ENCODE results near the gene CNTNAP1.
A peak's percentile ranks its signal among the peaks of the same experiment; 100 is the strongest.

CNTNAP1 gene

DNA sequence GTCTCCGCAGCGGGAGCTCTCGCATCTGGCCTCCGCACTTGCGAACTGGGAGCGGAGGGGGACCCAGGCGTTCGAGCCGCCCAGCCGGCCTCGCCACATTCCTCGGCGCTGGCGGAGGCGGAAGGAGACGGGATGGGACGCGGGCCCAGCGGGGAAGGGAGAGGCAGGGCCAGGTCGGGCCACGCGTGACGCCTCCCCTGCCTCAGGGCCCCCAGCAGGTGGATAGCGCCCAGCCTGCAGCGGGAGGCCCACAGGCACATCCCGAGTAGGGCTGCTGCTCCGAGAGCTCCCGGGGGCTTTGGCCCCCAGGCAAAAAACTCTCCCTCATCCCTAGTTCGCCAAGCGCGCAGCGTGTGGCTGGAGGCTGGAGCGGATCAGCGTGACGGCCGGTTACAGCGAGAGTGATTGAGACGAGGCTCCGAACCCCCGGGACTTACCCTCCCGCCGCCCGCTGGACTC is 6.3 kb upstream of the CNTNAP1 start:
- no peaks in the 10 kb centered on the region for H3K9me3 Mint-ChIP-seq
- H3K4me3 Mint-ChIP-seq: peak overlapping the region; percentile 71
- H3K4me1 Mint-ChIP-seq (ENCODE audit: low read depth): peaks cover 34% of the 10 kb centered on the region
- no peak overlapping the region for H3K27ac Mint-ChIP-seq
- peaks cover 45% of the 10 kb centered on the region for H3K27me3 Mint-ChIP-seq (ENCODE audit: low read depth)
- no peak for DNase-seq (ENCODE audit: low spot score)
- H3K36me3 Mint-ChIP-seq (ENCODE audit: low read depth): no peaks in the 10 kb centered on the region

DNA sequence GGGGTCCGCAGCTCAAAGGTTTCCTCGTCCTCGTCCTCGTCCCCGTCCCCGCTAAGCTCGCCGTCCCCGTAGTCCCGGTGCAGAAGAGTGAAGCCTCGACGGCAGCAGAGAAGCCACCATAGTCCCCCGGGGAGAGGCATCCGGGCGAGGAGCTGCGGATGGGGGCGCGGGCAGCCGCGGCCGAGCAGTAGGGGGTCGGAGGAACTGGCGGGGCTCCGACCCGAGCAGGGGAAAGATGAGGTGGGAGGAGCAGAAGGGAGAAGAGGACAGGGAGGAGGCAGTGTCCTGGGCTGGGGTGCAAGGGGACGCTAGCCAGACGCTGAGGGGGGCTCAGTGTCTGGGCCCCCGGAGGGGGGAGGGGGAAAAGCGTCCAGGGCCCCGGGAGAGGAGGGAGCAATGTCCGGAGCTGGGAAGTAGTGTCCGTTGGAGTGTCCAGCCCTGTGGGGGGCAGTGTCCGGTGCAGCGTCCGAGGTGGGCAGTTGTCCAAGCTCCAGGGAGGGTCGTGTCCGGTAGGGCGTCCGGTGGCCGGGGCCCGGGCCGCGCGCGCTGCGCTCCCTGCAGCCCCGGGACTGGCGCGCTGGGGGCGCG is 5.8 kb upstream of the CNTNAP1 start, which contains the start of gene PLEKHH3:
PLEKHH3 (minus strand) TSS at position 571 of the 588 bp plus-strand sequence; CDS start at position 140, 431 bp downstream.
- no peak for DNase-seq (ENCODE audit: low spot score)
- H3K27me3 Mint-ChIP-seq (ENCODE audit: low read depth): peaks cover 44% of the 10 kb centered on the region

DNA sequence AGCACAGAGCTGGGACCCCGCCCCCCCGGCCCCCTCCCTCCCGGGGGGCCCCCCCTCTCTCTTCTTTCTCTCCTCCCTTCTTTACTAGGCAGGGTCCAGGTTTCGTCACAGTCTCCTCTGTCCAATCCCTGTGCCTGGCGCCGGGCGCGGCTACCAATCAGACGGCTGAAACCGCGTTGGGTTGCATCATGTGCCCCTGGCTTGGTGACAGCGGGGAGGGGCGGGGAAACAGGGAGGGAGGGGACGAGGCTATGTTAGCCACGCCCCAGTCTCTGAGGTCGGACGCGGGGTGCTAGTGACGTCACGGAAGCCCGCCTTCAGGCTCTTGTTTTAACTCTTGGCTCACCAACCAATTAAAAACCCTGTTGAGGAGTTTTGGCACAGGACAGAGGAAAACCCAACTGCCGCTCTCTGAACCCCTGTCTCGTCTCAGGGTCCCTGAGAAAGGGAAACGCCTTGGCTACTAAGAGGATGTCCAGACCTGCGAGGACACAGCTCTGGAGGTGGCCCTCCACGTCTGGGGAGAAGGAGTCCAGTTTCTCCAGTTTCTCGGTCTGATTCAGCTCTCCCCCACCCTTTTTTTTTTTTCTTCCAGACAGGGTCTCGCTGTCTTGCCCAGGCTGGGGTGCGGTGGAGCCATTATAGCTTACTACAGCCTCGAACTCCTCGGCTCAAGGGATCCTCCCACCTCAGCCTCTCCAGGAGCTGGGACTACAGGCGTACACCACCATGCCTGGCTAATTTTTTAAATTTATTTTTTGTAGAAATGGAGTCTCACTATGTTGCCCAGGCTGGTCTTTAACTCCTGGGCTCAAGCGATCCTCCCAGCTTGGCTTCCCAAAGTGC is 5.1 kb upstream of the CNTNAP1 start:
- Mint-ChIP-seq H3K27ac (peak overlapping the region; percentile 89), H3K4me1 (ENCODE audit: low read depth) (peaks cover 41% of the 10 kb centered on the region)

More for the DNA sequence above, 5.8 kb upstream of the CNTNAP1 start, which contains the start of gene PLEKHH3:
- peak within 1 kb of the TSS; percentile 89 for H3K27ac Mint-ChIP-seq
- H3K9me3 Mint-ChIP-seq: no peaks in the 10 kb centered on the region
- peaks cover 36% of the 10 kb centered on the region for H3K4me1 Mint-ChIP-seq (ENCODE audit: low read depth)
- H3K4me3 Mint-ChIP-seq: peak within 1 kb of the TSS; percentile 84
- H3K36me3 Mint-ChIP-seq (ENCODE audit: low read depth): no peaks in the 10 kb centered on the region

DNA sequence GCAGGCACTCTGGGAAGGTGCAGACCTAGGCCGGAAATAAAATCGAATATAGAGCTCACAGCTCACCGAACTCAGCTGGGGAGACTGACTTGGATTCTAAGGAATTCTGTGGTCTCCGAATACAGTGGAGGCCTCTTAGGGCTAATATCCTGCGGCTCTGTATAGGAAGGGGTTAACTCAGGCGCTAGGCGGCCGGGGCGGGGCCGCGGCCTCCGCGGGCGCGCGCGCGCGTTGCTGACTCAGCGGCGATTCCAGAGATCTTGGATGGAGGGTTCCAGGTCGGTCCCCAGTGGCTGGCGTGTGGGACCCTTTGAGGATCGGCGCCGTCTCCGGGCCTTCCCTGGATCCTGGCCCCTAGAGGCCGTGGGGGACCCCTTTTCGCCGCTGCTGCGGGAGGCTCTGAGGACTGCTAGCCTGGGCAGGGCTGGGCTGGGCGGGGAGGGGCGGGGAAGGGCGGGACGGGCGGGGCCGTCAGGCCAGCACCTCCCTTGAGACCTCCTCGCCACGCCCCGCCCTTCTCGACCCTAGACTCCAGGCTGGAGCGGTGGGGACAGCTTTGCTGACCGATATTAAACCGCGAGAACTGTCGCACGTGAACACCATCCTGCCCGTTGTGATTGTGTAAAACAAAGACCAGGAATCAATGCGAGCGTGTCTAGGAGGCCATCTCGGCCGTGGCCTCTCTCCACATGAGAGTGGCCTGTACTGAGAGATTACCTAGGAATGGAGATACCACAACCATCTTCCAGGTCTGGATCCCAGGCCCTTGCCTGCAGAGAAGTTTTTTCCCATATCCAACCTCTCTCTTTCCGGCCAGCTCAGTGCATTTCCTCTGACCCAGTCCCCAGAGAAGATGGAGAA is 4.2 kb upstream of the CNTNAP1 start:
- peak overlapping the region; percentile 91 for H3K27ac Mint-ChIP-seq
- H3K4me3 Mint-ChIP-seq: peak overlapping the region; percentile 84
- peaks cover 46% of the 10 kb centered on the region for H3K27me3 Mint-ChIP-seq (ENCODE audit: low read depth)
- peak; percentile 84 for DNase-seq (ENCODE audit: low spot score)
- H3K9me3 Mint-ChIP-seq: no peaks in the 10 kb centered on the region
- peaks cover 47% of the 10 kb centered on the region for H3K4me1 Mint-ChIP-seq (ENCODE audit: low read depth)
- H3K36me3 Mint-ChIP-seq (ENCODE audit: low read depth): no peaks in the 10 kb centered on the region

More for the DNA sequence above, 5.1 kb upstream of the CNTNAP1 start:
- H3K27me3 Mint-ChIP-seq (ENCODE audit: low read depth): peaks cover 47% of the 10 kb centered on the region
- DNase-seq (ENCODE audit: low spot score): peak; percentile 95
- H3K36me3 Mint-ChIP-seq (ENCODE audit: low read depth): no peaks in the 10 kb centered on the region
- H3K9me3 Mint-ChIP-seq: no peaks in the 10 kb centered on the region
- peak overlapping the region; percentile 84 for H3K4me3 Mint-ChIP-seq

DNA sequence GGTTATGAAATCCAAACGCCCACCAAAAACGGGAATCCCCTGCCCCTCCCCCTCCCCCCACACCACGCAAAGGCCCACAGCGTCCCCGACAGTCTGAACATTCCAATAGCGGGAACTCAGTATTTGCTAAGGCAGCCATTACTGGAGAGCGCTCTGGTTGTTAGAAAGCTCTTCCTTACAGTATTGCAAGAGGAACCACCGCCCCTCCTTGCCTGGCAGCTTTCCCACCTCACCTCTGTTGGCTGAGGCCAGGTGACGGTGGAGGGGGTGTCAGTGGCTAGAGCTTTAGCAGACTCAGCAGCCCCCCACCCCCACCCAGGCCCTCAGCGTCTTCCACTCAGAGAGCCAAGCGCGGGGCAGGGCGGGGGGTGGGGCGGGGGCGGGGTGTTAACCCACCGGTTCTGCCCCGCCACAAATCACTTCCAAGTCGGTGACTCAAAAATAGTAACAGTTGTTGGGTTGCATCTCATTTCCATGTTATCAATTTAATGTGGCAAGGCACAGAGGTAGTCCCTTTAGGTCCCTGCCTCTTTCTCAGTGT is 3.3 kb upstream of the CNTNAP1 start:
- Mint-ChIP-seq H3K4me3 (peak overlapping the region; percentile 83), H3K27me3 (ENCODE audit: low read depth) (peaks cover 52% of the 10 kb centered on the region), H3K36me3 (ENCODE audit: low read depth) (no peaks in the 10 kb centered on the region), H3K9me3 (no peaks in the 10 kb centered on the region), H3K4me1 (ENCODE audit: low read depth) (peaks cover 51% of the 10 kb centered on the region), H3K27ac (peak overlapping the region; percentile 91)
- peak; percentile 29 for DNase-seq (ENCODE audit: low spot score)

DNA sequence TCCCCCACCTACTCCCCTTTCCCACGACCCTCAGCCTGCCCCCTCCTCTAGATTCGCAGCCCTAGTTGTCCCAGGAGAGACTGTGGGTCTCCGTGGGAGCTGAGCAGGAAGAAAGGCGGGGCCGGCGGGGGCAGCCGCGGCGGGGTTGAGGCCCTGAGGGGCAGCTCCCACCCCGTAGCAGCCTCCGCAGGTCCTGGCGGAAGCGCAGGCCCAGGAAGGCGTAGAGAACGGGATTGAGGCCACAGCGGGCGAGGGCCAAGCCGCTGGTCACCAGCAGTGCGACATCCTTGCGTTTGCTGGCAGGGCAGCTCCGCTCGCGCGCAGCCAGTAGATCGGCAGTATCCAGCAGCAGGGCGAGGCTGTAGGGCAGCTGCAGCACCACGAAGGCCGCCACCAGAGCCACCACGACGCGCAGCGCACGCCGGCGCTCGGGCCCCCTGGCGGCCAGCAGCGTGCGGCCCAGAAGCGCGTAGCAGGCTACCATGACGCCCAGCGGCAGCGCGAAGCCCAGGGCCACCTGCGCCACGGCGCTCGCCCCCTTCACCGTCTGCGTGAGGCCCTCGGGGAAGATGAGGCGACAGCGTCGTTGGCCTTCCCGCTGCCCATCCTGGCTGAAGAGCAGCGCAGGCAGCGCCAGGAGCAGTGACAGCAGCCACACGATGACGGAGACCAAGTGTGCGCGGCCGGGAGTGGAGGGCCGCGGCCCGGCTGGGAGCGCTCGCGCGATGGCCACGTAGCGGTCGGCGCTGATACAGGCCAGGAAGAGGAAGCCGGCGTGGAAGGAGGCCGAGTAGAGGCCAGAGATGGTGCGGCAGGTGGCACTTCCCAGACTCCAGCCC is 2.6 kb upstream of the CNTNAP1 start:
- peak overlapping the region; percentile 73 for H3K4me3 Mint-ChIP-seq
- DNase-seq (ENCODE audit: low spot score): peak; percentile 77
- no peaks in the 10 kb centered on the region for H3K9me3 Mint-ChIP-seq
- peaks cover 51% of the 10 kb centered on the region for H3K27me3 Mint-ChIP-seq (ENCODE audit: low read depth)
- H3K4me1 Mint-ChIP-seq (ENCODE audit: low read depth): peaks cover 46% of the 10 kb centered on the region
- H3K36me3 Mint-ChIP-seq (ENCODE audit: low read depth): no peaks in the 10 kb centered on the region
- peak overlapping the region; percentile 91 for H3K27ac Mint-ChIP-seq

DNA sequence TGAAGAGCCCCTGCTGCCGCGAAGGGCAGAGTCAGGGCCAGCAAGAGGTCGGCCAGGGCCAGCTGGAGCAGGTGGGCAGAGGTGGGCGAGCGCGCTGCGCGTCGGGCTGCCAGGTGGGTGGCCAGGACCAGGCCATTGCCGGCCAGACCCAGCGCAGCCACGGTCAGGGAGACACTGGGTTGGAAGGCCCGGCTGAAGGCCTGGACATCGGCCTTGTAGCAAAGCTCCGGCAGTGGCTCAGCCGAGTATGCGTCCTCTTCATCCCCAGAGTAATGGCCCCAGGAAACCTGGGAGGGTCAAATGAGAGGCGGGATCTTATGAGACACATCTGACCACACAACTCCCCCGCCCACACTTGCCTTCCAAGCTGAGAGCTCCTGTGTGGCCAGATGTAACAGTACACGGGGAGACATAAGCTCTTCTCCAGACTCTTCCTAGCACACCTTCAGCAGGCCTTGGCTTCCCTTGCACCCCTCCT is 2.0 kb upstream of the CNTNAP1 start:
- no peaks in the 10 kb centered on the region for H3K36me3 Mint-ChIP-seq (ENCODE audit: low read depth)
- peaks cover 46% of the 10 kb centered on the region for H3K27me3 Mint-ChIP-seq (ENCODE audit: low read depth)
- no peak overlapping the region for H3K27ac Mint-ChIP-seq
- DNase-seq (ENCODE audit: low spot score): no peak
- H3K9me3 Mint-ChIP-seq: no peaks in the 10 kb centered on the region
- peak overlapping the region; percentile 26 for H3K4me3 Mint-ChIP-seq
- peaks cover 45% of the 10 kb centered on the region for H3K4me1 Mint-ChIP-seq (ENCODE audit: low read depth)

DNA sequence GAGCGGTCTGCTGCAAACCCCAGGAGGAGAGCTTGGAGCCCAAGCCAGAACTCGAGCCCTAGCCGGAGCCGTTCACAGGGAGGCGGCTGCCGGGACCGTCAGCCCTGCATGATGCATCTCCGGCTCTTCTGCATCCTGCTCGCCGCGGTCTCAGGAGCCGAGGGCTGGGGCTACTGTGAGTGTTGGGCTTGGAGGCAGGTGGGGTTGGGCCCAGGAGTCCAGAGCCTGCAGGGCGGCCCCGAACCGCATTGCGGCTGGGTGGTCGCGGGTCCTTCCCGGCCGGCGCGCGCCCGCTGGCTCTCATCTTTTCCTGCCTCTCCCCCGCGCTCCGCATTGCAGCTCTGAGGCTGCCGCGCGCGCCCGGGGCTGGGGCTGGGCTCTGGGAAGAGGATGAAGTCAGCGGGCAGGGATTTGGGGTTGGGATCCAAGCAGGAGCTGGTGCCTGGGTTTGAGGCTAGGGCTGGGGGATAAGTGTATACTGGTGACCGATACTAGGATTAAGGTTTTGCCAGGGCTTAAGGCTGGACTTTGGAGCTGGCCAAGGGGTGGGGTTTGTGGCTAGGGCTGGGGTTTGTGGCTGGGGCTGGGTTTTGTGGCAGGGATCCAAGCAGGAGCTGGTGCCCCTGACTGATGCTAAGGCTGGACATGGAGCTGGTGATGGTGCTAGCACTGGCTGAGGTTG is 532 bp downstream of the CNTNAP1 start:
- Mint-ChIP-seq H3K36me3 (ENCODE audit: low read depth) (no peaks in the 10 kb centered on the region), H3K27me3 (ENCODE audit: low read depth) (peaks cover 46% of the 10 kb centered on the region), H3K27ac (no peak overlapping the region), H3K9me3 (no peaks in the 10 kb centered on the region), H3K4me1 (ENCODE audit: low read depth) (peaks cover 37% of the 10 kb centered on the region), H3K4me3 (peak overlapping the region; percentile 71)
- DNase-seq (ENCODE audit: low spot score): no peak

DNA sequence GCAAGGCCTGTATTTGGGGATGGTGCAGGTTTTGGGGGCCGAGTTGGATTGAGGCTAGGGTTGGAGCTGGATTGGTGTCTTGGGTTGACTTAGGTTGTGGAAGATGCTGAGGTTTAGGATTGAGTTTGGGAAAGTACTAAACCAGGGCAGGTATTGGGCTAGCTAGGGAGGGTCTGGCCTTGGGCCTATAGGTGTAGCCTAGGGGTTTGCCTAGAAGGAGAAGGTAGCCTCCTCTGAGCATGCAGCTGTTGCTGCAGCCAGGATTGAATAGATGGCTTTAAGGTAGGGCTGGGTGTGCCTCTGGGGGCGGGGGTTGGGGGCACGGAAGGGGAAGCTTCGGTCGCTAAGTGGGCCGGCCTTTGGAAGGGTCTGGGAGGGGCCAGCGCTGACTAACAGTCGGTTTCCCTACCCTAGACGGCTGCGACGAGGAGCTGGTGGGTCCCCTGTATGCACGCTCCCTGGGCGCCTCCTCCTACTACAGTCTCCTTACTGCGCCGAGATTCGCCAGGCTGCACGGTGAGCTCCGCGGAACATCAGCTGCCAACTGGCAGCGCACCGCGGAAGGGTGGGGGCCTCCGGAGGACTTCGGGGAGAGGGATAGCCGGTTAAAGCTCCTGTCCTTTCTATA is 1.2 kb downstream of the CNTNAP1 start:
- Mint-ChIP-seq H3K27me3 (ENCODE audit: low read depth) (peaks cover 46% of the 10 kb centered on the region), H3K4me1 (ENCODE audit: low read depth) (peaks cover 34% of the 10 kb centered on the region), H3K36me3 (ENCODE audit: low read depth) (no peaks in the 10 kb centered on the region), H3K9me3 (no peaks in the 10 kb centered on the region), H3K27ac (no peak overlapping the region), H3K4me3 (peak overlapping the region; percentile 58)
- DNase-seq (ENCODE audit: low spot score): no peak

DNA sequence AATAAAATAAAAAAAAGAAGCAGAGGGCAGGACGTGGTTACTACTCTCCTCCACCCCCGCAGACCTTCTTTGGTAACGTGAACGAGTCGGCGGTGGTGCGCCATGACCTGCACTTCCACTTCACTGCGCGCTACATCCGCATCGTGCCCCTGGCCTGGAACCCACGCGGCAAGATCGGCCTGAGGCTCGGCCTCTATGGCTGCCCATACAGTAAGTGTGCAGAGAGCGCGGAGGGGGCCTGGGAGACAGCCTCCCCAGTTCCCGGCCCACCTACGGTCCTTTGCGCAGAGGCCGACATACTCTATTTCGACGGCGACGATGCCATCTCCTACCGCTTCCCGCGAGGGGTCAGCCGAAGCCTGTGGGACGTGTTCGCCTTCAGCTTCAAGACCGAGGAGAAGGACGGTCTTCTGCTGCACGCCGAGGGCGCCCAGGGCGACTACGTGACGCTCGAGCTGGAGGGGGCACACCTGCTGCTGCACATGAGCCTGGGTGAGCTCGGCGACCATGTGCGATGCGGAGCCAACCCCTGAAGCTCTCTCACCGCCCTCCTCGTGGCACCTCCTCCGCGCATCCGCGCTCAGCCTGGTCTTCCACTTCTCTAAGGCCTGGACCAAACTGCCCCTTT is 2.7 kb downstream of the CNTNAP1 start:
- H3K4me1 Mint-ChIP-seq (ENCODE audit: low read depth): peaks cover 24% of the 10 kb centered on the region
- no peak overlapping the region for H3K27ac Mint-ChIP-seq
- H3K27me3 Mint-ChIP-seq (ENCODE audit: low read depth): peaks cover 45% of the 10 kb centered on the region
- H3K4me3 Mint-ChIP-seq: no peak overlapping the region
- no peaks in the 10 kb centered on the region for H3K36me3 Mint-ChIP-seq (ENCODE audit: low read depth)
- no peaks in the 10 kb centered on the region for H3K9me3 Mint-ChIP-seq
- no peak for DNase-seq (ENCODE audit: low spot score)

DNA sequence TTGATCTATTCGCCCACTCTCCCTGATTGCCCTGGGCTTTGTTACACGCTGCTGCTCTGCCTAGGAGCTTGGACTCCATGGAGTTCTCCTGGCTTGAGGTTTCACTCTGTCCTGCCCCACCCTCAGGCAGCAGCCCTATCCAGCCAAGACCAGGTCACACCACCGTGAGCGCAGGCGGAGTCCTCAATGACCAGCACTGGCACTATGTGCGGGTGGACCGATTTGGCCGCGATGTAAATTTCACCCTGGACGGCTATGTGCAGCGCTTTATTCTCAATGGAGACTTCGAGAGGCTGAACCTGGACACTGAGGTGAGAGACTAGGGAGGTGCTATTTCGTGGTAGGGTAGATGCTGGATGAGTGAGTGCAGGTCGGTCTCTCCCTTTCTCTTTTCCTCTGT is 3.5 kb downstream of the CNTNAP1 start:
- H3K4me1 Mint-ChIP-seq (ENCODE audit: low read depth): peaks cover 21% of the 10 kb centered on the region
- no peaks in the 10 kb centered on the region for H3K36me3 Mint-ChIP-seq (ENCODE audit: low read depth)
- DNase-seq (ENCODE audit: low spot score): no peak
- H3K4me3 Mint-ChIP-seq: no peak overlapping the region
- H3K9me3 Mint-ChIP-seq: no peaks in the 10 kb centered on the region
- no peak overlapping the region for H3K27ac Mint-ChIP-seq
- H3K27me3 Mint-ChIP-seq (ENCODE audit: low read depth): peaks cover 45% of the 10 kb centered on the region

All from T-helper 2 cell treated with Interferon-gamma antibody and Interleukin-4, amounts not matched to agents 5 μg/mL and 100 μg/mL, for 36 hours (primary cell).